Measurements from ENCODE around the gene ALDOA. TPM values are rescaled to one million over a fixed set of nuclear protein-coding genes. Genes with fewer than 3 reads are reported as not detected.

Gene ALDOA
- total RNA-seq, 1 experiment from 2014 or later = 2,146 TPM

- DNase-seq (ENCODE audit: low read depth) = peak; percentile 34
Measured at GRCh38 chr16:30068750-30069610, 3.4 kb downstream of the ALDOA start.

GRCh38 chr16:30069611-30070462 is 4.3 kb downstream of the ALDOA start:
- DNase-seq (ENCODE audit: low read depth) = peak; percentile 23

GRCh38 chr16:30070490-30070889 is 4.9 kb downstream of the ALDOA start:
- DNase-seq (ENCODE audit: low read depth) = no peak

GRCh38 chr16:30075503-30076275 is 10.1 kb downstream of the ALDOA start, which contains the start of gene PPP4C:
Gene PPP4C (plus strand): TSS chr16:30075994. CDS start chr16:30076378, 384 bp downstream.
- peak; percentile 86 for DNase-seq (ENCODE audit: low read depth)

- DNase-seq (ENCODE audit: low read depth) = no peak
Measured at GRCh38 chr16:30076276-30076791, 10.8 kb downstream of the ALDOA start.

GRCh38 chr16:30077656-30078055 is 12.1 kb downstream of the ALDOA start:
- no peak for DNase-seq (ENCODE audit: low read depth)

- no peak for DNase-seq (ENCODE audit: low read depth)
Measured at GRCh38 chr16:30078744-30079143, 13.2 kb downstream of the ALDOA start.

GRCh38 chr16:30079480-30079879 is 13.9 kb downstream of the ALDOA start:
- DNase-seq (ENCODE audit: low read depth) = no peak

- no peak for DNase-seq (ENCODE audit: low read depth)
Measured at GRCh38 chr16:30082545-30083090, 17.1 kb downstream of the ALDOA start.

- DNase-seq (ENCODE audit: low read depth) = no peak
Measured at GRCh38 chr16:30083216-30084055, 17.9 kb downstream of the ALDOA start.

GRCh38 chr16:30084096-30084815 is 18.7 kb downstream of the ALDOA start:
- DNase-seq (ENCODE audit: low read depth) = no peak

- no peak for DNase-seq (ENCODE audit: low read depth)
Measured at GRCh38 chr16:30084816-30085159, 19.2 kb downstream of the ALDOA start.

GRCh38 chr16:30085247-30085646 is 19.7 kb downstream of the ALDOA start:
- no peak for DNase-seq (ENCODE audit: low read depth)

- no peak for DNase-seq (ENCODE audit: low read depth)
Measured at GRCh38 chr16:30085820-30086219, 20.3 kb downstream of the ALDOA start.

- no peak for DNase-seq (ENCODE audit: low read depth)
Measured at GRCh38 chr16:30086291-30087140, 21.0 kb downstream of the ALDOA start.

- no peak for DNase-seq (ENCODE audit: low read depth)
Measured at GRCh38 chr16:30087181-30087898, 21.8 kb downstream of the ALDOA start.

- DNase-seq (ENCODE audit: low read depth) = no peak
Measured at GRCh38 chr16:30088237-30088831, 22.8 kb downstream of the ALDOA start.
